Endothelial cell of umbilical vein (primary cell): Measurements from ENCODE around the gene KIAA1217.

Experiments used
- EZH2 ChIP-seq: IDR thresholded peaks from 2 replicates; pipeline ENCODE4 v1.6.1; 2012; ENCODE audit warnings: borderline replicate concordance, low read depth, mild to moderate bottlenecking, moderate library complexity, low read length, inconsistent platforms; ENCODE audit not compliant: severe bottlenecking
- JUN ChIP-seq: IDR thresholded peaks from 2 replicates; pipeline ENCODE4 v1.6.1; 2011; ENCODE audit warnings: borderline replicate concordance, low read depth; ENCODE audit not compliant: insufficient read length, insufficient read depth
- POLR2A ChIP-seq: IDR thresholded peaks from 2 replicates; pipeline ENCODE4 v1.6.1; 2012; ENCODE audit warnings: low read depth, mild to moderate bottlenecking, control low read depth, low read length
- POLR2AphosphoS5 ChIP-seq: IDR thresholded peaks from 2 replicates; pipeline ENCODE4 v1.6.1; 2012; ENCODE audit warnings: low read depth, mild to moderate bottlenecking, control low read depth, low read length, moderate library complexity; ENCODE audit not compliant: insufficient read depth
- TF ChIP-seq, protein P1 (sequence below), 2 donors: IDR thresholded peaks; 1 replicate in 1 of 2; 2 replicates in 1 of 2; pipeline ENCODE4 v1.5.1; 2011; ENCODE audit warnings: low read length in 2 of 2, mild to moderate bottlenecking in 2 of 2, moderate library complexity in 2 of 2, control low read depth in 1 of 2, inconsistent platforms in 1 of 2, low read depth in 1 of 2; ENCODE audit not compliant: insufficient read depth in 1 of 2; ENCODE audit errors: extremely low read depth in 1 of 2

DNA sequence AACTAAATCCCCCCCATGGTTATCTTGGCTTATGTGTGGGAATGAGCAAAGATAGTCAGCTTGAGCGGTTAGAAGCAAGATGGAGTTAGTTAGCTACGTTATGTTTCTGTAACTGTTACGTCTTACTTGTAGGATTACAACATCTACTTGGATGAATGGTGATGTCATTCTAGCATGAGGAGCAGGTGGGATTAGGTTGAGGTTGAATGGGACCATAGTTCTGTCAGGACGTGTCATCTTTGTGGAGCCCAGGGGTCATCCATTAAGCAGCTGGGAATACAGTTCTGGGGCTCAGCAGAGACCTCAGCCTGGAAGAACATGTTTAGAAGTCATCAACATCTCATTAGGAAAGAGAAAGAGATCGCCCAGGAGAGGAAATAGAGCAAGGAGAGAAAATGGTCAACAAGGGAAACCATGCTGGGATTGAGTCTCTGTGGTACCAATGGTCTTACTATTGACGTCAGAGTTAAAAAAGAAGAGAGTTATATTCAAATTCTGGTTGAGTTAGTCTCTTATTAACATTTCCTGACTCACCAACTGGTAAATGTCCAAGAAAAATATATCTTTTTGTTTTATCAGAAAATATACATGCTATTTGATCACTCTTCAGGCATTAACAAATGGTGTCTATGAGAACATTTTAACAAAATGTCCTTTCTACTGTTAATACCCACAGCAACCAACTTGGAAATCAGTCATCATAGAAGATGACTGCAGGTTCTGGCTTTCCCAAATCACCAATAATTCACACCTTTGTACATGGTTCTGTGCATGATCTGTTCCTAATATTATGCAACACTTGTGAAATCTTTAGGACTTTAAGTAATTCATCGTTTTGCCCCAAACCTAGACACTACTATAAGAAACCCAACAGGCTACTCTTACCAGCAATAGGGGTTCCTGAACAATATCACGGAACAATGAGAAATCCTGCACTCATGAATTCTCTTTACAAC lies 96.9 kb downstream of the KIAA1217 start:
- TF ChIP-seq, protein P1, sequence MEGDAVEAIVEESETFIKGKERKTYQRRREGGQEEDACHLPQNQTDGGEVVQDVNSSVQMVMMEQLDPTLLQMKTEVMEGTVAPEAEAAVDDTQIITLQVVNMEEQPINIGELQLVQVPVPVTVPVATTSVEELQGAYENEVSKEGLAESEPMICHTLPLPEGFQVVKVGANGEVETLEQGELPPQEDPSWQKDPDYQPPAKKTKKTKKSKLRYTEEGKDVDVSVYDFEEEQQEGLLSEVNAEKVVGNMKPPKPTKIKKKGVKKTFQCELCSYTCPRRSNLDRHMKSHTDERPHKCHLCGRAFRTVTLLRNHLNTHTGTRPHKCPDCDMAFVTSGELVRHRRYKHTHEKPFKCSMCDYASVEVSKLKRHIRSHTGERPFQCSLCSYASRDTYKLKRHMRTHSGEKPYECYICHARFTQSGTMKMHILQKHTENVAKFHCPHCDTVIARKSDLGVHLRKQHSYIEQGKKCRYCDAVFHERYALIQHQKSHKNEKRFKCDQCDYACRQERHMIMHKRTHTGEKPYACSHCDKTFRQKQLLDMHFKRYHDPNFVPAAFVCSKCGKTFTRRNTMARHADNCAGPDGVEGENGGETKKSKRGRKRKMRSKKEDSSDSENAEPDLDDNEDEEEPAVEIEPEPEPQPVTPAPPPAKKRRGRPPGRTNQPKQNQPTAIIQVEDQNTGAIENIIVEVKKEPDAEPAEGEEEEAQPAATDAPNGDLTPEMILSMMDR (IDR thresholded peaks at IDR 0.05; ENCODE audit: extremely low read depth in 1 of 2, insufficient read depth in 1 of 2, low read depth in 1 of 2, low read length in 2 of 2) = no peak
- TF ChIP-seq POLR2A = no peak
- no peak for TF ChIP-seq POLR2AphosphoS5
- no peak for TF ChIP-seq EZH2
- TF ChIP-seq JUN = no peak
